ENCODE data around the gene SKIC8. TPM values are rescaled to one million over a fixed set of nuclear protein-coding genes. Genes with fewer than 3 reads are reported as not detected.

The SKIC8 gene
- total and polyA plus RNA-seq, 2 of the 13 experiments (the other 11 are each of a cell fraction or from before 2014, with no cell fraction given), result 69.5 to 70.6 TPM

- TF ChIP-seq, protein P1, sequence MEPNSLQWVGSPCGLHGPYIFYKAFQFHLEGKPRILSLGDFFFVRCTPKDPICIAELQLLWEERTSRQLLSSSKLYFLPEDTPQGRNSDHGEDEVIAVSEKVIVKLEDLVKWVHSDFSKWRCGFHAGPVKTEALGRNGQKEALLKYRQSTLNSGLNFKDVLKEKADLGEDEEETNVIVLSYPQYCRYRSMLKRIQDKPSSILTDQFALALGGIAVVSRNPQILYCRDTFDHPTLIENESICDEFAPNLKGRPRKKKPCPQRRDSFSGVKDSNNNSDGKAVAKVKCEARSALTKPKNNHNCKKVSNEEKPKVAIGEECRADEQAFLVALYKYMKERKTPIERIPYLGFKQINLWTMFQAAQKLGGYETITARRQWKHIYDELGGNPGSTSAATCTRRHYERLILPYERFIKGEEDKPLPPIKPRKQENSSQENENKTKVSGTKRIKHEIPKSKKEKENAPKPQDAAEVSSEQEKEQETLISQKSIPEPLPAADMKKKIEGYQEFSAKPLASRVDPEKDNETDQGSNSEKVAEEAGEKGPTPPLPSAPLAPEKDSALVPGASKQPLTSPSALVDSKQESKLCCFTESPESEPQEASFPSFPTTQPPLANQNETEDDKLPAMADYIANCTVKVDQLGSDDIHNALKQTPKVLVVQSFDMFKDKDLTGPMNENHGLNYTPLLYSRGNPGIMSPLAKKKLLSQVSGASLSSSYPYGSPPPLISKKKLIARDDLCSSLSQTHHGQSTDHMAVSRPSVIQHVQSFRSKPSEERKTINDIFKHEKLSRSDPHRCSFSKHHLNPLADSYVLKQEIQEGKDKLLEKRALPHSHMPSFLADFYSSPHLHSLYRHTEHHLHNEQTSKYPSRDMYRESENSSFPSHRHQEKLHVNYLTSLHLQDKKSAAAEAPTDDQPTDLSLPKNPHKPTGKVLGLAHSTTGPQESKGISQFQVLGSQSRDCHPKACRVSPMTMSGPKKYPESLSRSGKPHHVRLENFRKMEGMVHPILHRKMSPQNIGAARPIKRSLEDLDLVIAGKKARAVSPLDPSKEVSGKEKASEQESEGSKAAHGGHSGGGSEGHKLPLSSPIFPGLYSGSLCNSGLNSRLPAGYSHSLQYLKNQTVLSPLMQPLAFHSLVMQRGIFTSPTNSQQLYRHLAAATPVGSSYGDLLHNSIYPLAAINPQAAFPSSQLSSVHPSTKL (CRISPR knock-in tag; IDR thresholded peaks at IDR 0.05), result 0 out of 2 replicates have a peak, but pooled peaks have one; percentile 3
- TF ChIP-seq EP300 (IDR thresholded peaks at IDR 0.05; ENCODE audit: low read depth in 2 of 2, low read length in 2 of 2) (no peak), EP300 (CRISPR knock-in tag; IDR thresholded peaks at IDR 0.05; ENCODE audit: borderline replicate concordance) (no peak), PCBP2 (optimal IDR thresholded peaks at IDR 0.05; ENCODE audit: low read depth, low read length, poor library complexity, severe bottlenecking) (no peak), ZNF569 (CRISPR knock-in tag; IDR thresholded peaks at IDR 0.05; ENCODE audit: borderline replicate concordance) (no peak), IKZF4 (CRISPR knock-in tag; IDR thresholded peaks at IDR 0.05; ENCODE audit: borderline replicate concordance, low read depth, not compliant biosample characterization) (no peak), ONECUT2 (CRISPR knock-in tag; IDR thresholded peaks at IDR 0.05) (peak; percentile 67), ZNF317 (CRISPR knock-in tag; IDR thresholded peaks at IDR 0.05) (no peak), ZNF614 (CRISPR knock-in tag; IDR thresholded peaks at IDR 0.05; ENCODE audit: borderline replicate concordance) (no peak), BCL6 (CRISPR knock-in tag; IDR thresholded peaks at IDR 0.05) (peak; percentile 41; the same call in 1 of the 2 replicates), ZNF263 (CRISPR knock-in tag; IDR thresholded peaks at IDR 0.05) (peak; percentile 47; the same call in 1 of the 2 replicates), SP2 (CRISPR knock-in tag; IDR thresholded peaks at IDR 0.05) (0 out of 2 replicates have a peak, but pooled peaks have one; percentile 22), SP5 (CRISPR knock-in tag; IDR thresholded peaks at IDR 0.05; ENCODE audit: borderline replicate concordance, low read depth) (no peak), RARA (CRISPR knock-in tag; IDR thresholded peaks at IDR 0.05) (no peak)
- TF ChIP-seq, protein P2, sequence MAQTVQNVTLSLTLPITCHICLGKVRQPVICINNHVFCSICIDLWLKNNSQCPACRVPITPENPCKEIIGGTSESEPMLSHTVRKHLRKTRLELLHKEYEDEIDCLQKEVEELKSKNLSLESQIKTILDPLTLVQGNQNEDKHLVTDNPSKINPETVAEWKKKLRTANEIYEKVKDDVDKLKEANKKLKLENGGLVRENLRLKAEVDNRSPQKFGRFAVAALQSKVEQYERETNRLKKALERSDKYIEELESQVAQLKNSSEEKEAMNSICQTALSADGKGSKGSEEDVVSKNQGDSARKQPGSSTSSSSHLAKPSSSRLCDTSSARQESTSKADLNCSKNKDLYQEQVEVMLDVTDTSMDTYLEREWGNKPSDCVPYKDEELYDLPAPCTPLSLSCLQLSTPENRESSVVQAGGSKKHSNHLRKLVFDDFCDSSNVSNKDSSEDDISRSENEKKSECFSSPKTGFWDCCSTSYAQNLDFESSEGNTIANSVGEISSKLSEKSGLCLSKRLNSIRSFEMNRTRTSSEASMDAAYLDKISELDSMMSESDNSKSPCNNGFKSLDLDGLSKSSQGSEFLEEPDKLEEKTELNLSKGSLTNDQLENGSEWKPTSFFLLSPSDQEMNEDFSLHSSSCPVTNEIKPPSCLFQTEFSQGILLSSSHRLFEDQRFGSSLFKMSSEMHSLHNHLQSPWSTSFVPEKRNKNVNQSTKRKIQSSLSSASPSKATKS (CRISPR knock-in tag; IDR thresholded peaks at IDR 0.05), result no peak
These were observed 5.0 kb upstream of the SKIC8 start (continued) for GRCh38 chr15:78304216-78305066.
